ENCODE results near the gene CUEDC2.

Gene CUEDC2

GRCh38 chr10:102432162-102432950 lies at the start of gene CUEDC2:
Gene CUEDC2 (minus strand): TSS chr10:102432574. CDS start chr10:102425188, 7,386 bp downstream.
- ATAC-seq = peak; percentile 95 to 97

- ATAC-seq = no peak
Observed at GRCh38 chr10:102480396-102480795, 48.0 kb upstream of the CUEDC2 start.

GRCh38 chr10:102479651-102480050 lies 47.3 kb upstream of the CUEDC2 start:
- no peak for ATAC-seq

GRCh38 chr10:102476466-102477141 lies 44.2 kb upstream of the CUEDC2 start:
- no peak for ATAC-seq

GRCh38 chr10:102475451-102476040 lies 43.2 kb upstream of the CUEDC2 start:
- no peak for ATAC-seq

- peak; percentile 56 to 63 for ATAC-seq
Observed at GRCh38 chr10:102473445-102474331, 41.3 kb upstream of the CUEDC2 start.

GRCh38 chr10:102470579-102471546 lies 38.5 kb upstream of the CUEDC2 start:
- no peak for ATAC-seq

GRCh38 chr10:102468683-102469082 lies 36.3 kb upstream of the CUEDC2 start:
- no peak for ATAC-seq

- no peak for ATAC-seq
Observed at GRCh38 chr10:102467971-102468438, 35.6 kb upstream of the CUEDC2 start.

- ATAC-seq = no peak
Observed at GRCh38 chr10:102467318-102467717, 34.9 kb upstream of the CUEDC2 start.

- ATAC-seq = no peak
Observed at GRCh38 chr10:102465466-102465865, 33.1 kb upstream of the CUEDC2 start.

- no peak for ATAC-seq
Observed at GRCh38 chr10:102463983-102464382, 31.6 kb upstream of the CUEDC2 start.

- no peak for ATAC-seq
Observed at GRCh38 chr10:102462512-102463054, 30.2 kb upstream of the CUEDC2 start.

- peak; percentile 97 to 98 for ATAC-seq
Observed at GRCh38 chr10:102461187-102462054, 29.0 kb upstream of the CUEDC2 start.

- peak; percentile 8 to 11 for ATAC-seq
Observed at GRCh38 chr10:102460836-102461186, 28.4 kb upstream of the CUEDC2 start.

- no peak for ATAC-seq
Observed at GRCh38 chr10:102458656-102459055, 26.3 kb upstream of the CUEDC2 start.

GRCh38 chr10:102457591-102458150 lies 25.3 kb upstream of the CUEDC2 start:
- no peak for ATAC-seq

- ATAC-seq = no peak
Observed at GRCh38 chr10:102455893-102456471, 23.6 kb upstream of the CUEDC2 start.

All from activated CD4-positive, CD25-positive, alpha-beta regulatory T cell treated with anti-CD3 and anti-CD28 coated beads, Interleukin-2, amount 50 U/mL, for 24 hours (primary cell).